Adrenal gland (tissue), 5 donors: ENCODE data around the gene MAGI2.

ENCODE experiments used
- POLR2A ChIP-seq, 2 donors: fragments of 450-650 bp; IDR thresholded peaks; one replicate each; pipeline ENCODE4 v1.6.1; 2017; ENCODE audit warnings: antibody characterized with exemption in 2 of 2, mild to moderate bottlenecking in 2 of 2, moderate library complexity in 1 of 2
- TF ChIP-seq, protein P1 (sequence below), 6 experiments: fragments of 450-650 bp in 4 of 6; fragments of 200-600 bp in 2 of 6; sonication (generic) in 1 of 6; IDR thresholded peaks; 1 replicate in 5 of 6; 2 replicates in 1 of 6; pipeline versions ENCODE4 v1.5.1 to v1.8.0; 2016 to 2021; ENCODE audit warnings: antibody characterized with exemption in 6 of 6, mild to moderate bottlenecking in 2 of 6, moderate library complexity in 1 of 6
- donor health status: DM: no; HTN: no; CAD: no.

DNA sequence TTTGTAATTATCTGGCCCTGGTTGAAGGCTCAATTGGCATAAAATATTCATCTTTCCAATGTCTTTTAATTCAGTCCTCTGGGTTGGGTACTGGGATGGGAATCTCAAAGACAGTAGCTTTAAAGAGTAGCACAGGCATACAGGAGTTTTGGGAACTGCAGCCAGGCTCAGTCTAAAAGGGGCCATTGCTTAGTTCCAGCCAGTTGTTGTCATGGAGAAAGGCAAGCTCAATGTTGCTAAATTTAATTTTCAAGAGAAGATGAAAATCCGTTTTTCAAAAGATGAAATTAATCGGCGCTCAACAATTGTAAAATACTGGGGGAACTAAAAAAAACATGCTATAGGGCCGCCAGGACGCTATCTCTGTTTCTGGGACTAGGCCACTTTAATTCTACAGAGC is 1279.8 kb downstream of the MAGI2 start:
- TF ChIP-seq, protein P1, sequence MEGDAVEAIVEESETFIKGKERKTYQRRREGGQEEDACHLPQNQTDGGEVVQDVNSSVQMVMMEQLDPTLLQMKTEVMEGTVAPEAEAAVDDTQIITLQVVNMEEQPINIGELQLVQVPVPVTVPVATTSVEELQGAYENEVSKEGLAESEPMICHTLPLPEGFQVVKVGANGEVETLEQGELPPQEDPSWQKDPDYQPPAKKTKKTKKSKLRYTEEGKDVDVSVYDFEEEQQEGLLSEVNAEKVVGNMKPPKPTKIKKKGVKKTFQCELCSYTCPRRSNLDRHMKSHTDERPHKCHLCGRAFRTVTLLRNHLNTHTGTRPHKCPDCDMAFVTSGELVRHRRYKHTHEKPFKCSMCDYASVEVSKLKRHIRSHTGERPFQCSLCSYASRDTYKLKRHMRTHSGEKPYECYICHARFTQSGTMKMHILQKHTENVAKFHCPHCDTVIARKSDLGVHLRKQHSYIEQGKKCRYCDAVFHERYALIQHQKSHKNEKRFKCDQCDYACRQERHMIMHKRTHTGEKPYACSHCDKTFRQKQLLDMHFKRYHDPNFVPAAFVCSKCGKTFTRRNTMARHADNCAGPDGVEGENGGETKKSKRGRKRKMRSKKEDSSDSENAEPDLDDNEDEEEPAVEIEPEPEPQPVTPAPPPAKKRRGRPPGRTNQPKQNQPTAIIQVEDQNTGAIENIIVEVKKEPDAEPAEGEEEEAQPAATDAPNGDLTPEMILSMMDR (IDR thresholded peaks at IDR 0.05), result no peak
- no peak for TF ChIP-seq POLR2A (IDR thresholded peaks at IDR 0.05)
